Measurements from ENCODE around the gene DNAH17. TPM values are rescaled to one million over a fixed set of nuclear protein-coding genes. Genes with fewer than 3 reads are reported as not detected.

The DNAH17 gene
- total RNA-seq, 5 donors from 2014 or later (not counting 1 experiment from before 2014, with no cell fraction given), result 0.33 to 1.2 (median 1.1) TPM

DNA sequence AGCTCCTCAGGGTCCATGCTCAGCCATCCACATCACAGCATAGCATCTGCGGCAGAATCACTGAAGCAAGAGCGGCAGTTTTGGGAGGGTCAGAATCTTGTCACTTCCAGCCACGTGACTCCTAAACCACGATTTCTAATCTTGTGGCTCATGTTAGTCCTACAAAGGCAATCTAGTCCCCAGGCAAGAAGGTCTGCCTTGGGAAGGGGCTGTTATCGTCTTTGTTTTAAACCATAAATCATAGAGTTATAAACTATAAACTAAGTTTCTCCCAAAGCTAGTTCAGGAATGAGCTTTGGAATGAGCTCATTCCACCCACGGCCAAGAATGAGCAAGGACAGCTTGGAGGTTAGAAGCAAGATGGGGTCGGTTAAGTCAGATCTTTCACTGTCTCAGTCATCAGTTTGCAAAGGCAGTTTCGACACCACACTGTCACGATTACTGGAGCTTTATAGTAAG lies 20.8 kb upstream of the DNAH17 start:
- no peaks in the 10 kb centered on the region for H3K4me1 Mint-ChIP-seq
- H3K36me3 ChIP-seq (ENCODE audit: control insufficient read depth in 2 of 2, extremely low read depth in 1 of 2, insufficient read depth in 1 of 2, low read length in 1 of 2), result no peaks in the 10 kb centered on the region
- H3K4me3 ChIP-seq (ENCODE audit: control insufficient read depth in 1 of 2, extremely low read depth in 1 of 2, low read length in 1 of 2), result no peak overlapping the region
- no peaks in the 10 kb centered on the region for H3K36me3 Mint-ChIP-seq
- no peak overlapping the region for H3K27ac Mint-ChIP-seq
- no peak overlapping the region for H3K4me3 Mint-ChIP-seq
- no peaks in the 10 kb centered on the region for H3K4me1 ChIP-seq (ENCODE audit: control insufficient read depth in 1 of 2, extremely low read depth in 1 of 2, insufficient read depth in 2 of 2, low read length in 2 of 2)
- 77% methylated on average over 4 of the region's 9 CpGs for WGBS (ENCODE audit: insufficient coverage)
- H3K9me3 ChIP-seq, result no peaks in the 10 kb centered on the region
- no peaks in the 10 kb centered on the region for H3K9me3 Mint-ChIP-seq
- H3K27me3 ChIP-seq (replicated peaks in 1 of 2; ENCODE audit: control insufficient read depth in 2 of 2, extremely low read depth in 1 of 2, insufficient read depth in 2 of 2, low read length in 1 of 2), result peaks cover 0 to 30% of the 10 kb centered on the region in 2 experiments
- no peak overlapping the region for H3K27ac ChIP-seq (ENCODE audit: low read length)
- CTCF ChIA-PET, result interaction anchor here (0.5 to 0.6 kb wide), 2 partner anchors 16 to 119 kb away, joined by 3 read pairs; no protein-coding TSS in a partner anchor
- H3K27me3 Mint-ChIP-seq, result peaks cover 0 to 6% of the 10 kb centered on the region in 2 donors
- POLR2A ChIA-PET, result interaction anchor here in 1 of 2 donors (0.7 kb wide), 1 partner anchor 158 kb away, joined by 11 read pairs; no protein-coding TSS in a partner anchor
- DNase-seq, result no peak
- ATAC-seq (replicated peaks in 1 of 4), result no peak

DNA sequence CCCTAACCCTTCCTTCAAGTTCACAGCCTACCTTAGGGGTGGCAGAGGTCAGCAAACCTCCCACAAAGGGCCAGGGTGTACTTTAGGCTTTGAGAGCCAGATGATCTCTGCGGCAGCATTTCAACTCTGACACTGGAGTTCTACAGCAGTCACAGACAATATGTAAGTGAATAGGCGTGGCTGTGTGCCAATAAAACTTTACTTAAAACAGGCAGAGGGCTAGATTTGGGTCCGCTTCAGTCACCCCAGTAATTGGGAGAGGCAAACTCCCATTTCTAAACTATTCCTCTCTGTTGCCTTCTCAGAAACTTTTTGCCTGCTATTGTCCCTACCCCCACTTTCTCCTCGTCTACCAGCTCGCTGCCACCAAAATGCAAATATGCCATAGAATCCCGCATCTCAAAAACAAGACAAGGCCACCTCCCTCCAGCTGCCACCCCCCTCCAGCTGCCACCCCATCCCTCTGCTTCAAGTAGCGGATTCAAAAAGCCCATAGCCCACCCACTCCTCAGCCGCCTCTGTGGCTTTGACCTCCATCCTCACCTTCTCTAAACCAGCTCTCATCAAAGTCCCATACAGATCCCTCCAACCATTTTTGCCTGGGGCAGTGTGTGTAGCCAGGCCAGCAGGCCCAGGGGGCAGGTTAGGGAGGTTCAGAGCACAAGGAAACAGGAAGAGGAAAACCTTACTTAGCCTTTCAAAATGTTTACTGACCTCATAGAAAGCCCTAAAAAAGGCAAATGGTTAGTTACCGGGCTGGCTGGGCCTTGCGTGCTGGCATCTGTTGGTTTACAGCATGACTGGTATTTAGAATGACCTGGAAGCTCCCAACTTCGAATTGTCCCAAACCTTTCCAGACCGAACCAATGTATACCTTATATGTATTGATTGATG lies 19.9 kb upstream of the DNAH17 start:
- Mint-ChIP-seq H3K4me3 (no peak overlapping the region), H3K36me3 (no peaks in the 10 kb centered on the region), H3K27me3 (peaks cover 0 to 8% of the 10 kb centered on the region in 2 donors), H3K27ac (no peak overlapping the region), H3K4me1 (peaks cover 4 to 5% (median 4%) of the 10 kb centered on the region in 3 donors), H3K9me3 (no peaks in the 10 kb centered on the region)
- H3K27ac ChIP-seq (ENCODE audit: low read length), result no peak overlapping the region
- H3K4me1 ChIP-seq (ENCODE audit: control insufficient read depth in 1 of 2, extremely low read depth in 1 of 2, insufficient read depth in 2 of 2, low read length in 2 of 2), result peaks cover 0 to 5% of the 10 kb centered on the region in 2 experiments
- no peaks in the 10 kb centered on the region for H3K36me3 ChIP-seq (ENCODE audit: control insufficient read depth in 2 of 2, extremely low read depth in 1 of 2, insufficient read depth in 1 of 2, low read length in 1 of 2)
- ATAC-seq (replicated peaks in 1 of 4) (no peak), DNase-seq (no peak)
- ChIA-PET CTCF (interaction anchor here in 1 of 2 donors (0.5 kb wide), 1 partner anchor 118 kb away, joined by 3 read pairs; no protein-coding TSS in a partner anchor), POLR2A (no interaction called here)
- H3K27me3 ChIP-seq (replicated peaks in 1 of 2; ENCODE audit: control insufficient read depth in 2 of 2, extremely low read depth in 1 of 2, insufficient read depth in 2 of 2, low read length in 1 of 2), result peaks cover 0 to 25% of the 10 kb centered on the region in 2 experiments
- no peaks in the 10 kb centered on the region for H3K9me3 ChIP-seq
- 93% methylated on average over 4 of the region's 12 CpGs for WGBS (ENCODE audit: insufficient coverage)
- H3K4me3 ChIP-seq (ENCODE audit: control insufficient read depth in 1 of 2, extremely low read depth in 1 of 2, low read length in 1 of 2), result no peak overlapping the region

DNA sequence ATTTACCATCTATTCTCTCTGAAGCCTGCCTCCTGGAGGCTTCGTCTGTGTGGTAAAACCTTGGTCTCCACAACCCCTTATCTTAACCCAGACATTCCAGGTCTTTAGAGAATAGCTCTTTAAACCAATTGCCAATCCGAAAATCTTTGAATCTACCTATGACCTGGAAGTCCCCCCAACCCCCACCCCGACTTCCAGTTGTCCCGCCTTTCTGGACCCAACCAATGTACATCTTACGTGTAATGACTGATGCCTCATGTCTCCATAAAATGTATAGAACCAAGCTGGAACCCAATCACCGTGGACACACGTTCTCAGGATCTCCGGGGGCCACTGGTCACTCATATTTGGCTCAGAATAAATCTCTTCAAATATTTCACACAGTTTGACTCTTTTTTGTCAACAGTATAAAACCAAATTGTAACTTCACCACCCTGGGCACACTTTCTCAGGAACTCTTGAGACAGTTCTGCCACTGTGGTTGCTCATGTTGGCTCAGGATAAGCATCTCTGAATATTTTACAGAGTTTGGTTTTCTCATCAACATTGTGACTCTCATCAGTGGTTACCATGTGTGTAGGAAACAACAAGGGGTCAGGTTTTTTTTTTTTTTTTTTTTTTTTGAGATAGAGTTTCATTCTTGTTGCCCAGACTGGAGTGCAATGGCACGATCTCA lies 18.1 kb upstream of the DNAH17 start:
- ChIA-PET CTCF (no interaction called here), POLR2A (no interaction called here)
- Mint-ChIP-seq H3K4me1 (peaks cover 6 to 8% (median 7%) of the 10 kb centered on the region in 3 donors), H3K27ac (no peak overlapping the region), H3K4me3 (no peak overlapping the region), H3K9me3 (no peaks in the 10 kb centered on the region), H3K36me3 (no peaks in the 10 kb centered on the region), H3K27me3 (peaks cover 0 to 8% of the 10 kb centered on the region in 2 donors)
- H3K4me1 ChIP-seq (ENCODE audit: control insufficient read depth in 1 of 2, extremely low read depth in 1 of 2, insufficient read depth in 2 of 2, low read length in 2 of 2), result peaks cover 0 to 9% of the 10 kb centered on the region in 2 experiments
- DNase-seq (no peak), ATAC-seq (replicated peaks in 1 of 4) (no peak)
- 89% methylated on average over 8 of the region's 9 CpGs for WGBS (ENCODE audit: insufficient coverage)
- no peak overlapping the region for H3K27ac ChIP-seq (ENCODE audit: low read length)
- no peak overlapping the region for H3K4me3 ChIP-seq (ENCODE audit: control insufficient read depth in 1 of 2, extremely low read depth in 1 of 2, low read length in 1 of 2)
- H3K9me3 ChIP-seq, result no peaks in the 10 kb centered on the region
- H3K27me3 ChIP-seq (replicated peaks in 1 of 2; ENCODE audit: control insufficient read depth in 2 of 2, extremely low read depth in 1 of 2, insufficient read depth in 2 of 2, low read length in 1 of 2), result peaks cover 0 to 29% of the 10 kb centered on the region in 2 experiments
- no peaks in the 10 kb centered on the region for H3K36me3 ChIP-seq (ENCODE audit: control insufficient read depth in 2 of 2, extremely low read depth in 1 of 2, insufficient read depth in 1 of 2, low read length in 1 of 2)

DNA sequence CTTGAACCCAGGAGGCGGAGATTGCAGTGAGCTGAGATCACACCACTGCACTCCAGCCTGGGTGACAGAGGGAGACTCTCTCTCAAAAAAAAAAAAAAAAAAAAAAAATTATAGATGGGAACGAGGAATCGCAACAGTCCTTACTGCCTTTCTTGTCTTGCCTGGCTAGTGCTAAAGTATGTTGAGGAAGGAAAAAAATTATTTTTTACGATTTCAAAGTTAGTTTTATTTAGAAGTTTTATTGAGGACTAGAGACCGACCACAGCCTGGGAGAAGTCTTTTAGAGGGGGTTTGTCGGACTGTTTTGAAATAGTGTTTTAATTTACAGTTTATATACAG lies 15.8 kb upstream of the DNAH17 start:
- ChIA-PET POLR2A (no interaction called here), CTCF (no interaction called here)
- Histone ChIP-seq H3K27me3 (replicated peaks in 1 of 2; ENCODE audit: control insufficient read depth in 2 of 2, extremely low read depth in 1 of 2, insufficient read depth in 2 of 2, low read length in 1 of 2) (peaks cover 0 to 30% of the 10 kb centered on the region in 2 experiments), H3K27ac (ENCODE audit: low read length) (no peak overlapping the region), H3K9me3 (no peaks in the 10 kb centered on the region), H3K4me1 (ENCODE audit: control insufficient read depth in 1 of 2, extremely low read depth in 1 of 2, insufficient read depth in 2 of 2, low read length in 2 of 2) (peaks cover 0 to 9% of the 10 kb centered on the region in 2 experiments), H3K36me3 (ENCODE audit: control insufficient read depth in 2 of 2, extremely low read depth in 1 of 2, insufficient read depth in 1 of 2, low read length in 1 of 2) (no peaks in the 10 kb centered on the region), H3K4me3 (ENCODE audit: control insufficient read depth in 1 of 2, extremely low read depth in 1 of 2, low read length in 1 of 2) (no peak overlapping the region)
- Mint-ChIP-seq H3K27ac (no peak overlapping the region), H3K9me3 (no peaks in the 10 kb centered on the region), H3K27me3 (peaks cover 0 to 6% of the 10 kb centered on the region in 2 donors), H3K4me1 (peaks cover 6 to 8% (median 7%) of the 10 kb centered on the region in 3 donors), H3K36me3 (no peaks in the 10 kb centered on the region), H3K4me3 (no peak overlapping the region)
- DNase-seq, result no peak
- 87% methylated on average over 3 of the region's 6 CpGs for WGBS (ENCODE audit: insufficient coverage)
- ATAC-seq (replicated peaks in 1 of 4), result no peak

DNA sequence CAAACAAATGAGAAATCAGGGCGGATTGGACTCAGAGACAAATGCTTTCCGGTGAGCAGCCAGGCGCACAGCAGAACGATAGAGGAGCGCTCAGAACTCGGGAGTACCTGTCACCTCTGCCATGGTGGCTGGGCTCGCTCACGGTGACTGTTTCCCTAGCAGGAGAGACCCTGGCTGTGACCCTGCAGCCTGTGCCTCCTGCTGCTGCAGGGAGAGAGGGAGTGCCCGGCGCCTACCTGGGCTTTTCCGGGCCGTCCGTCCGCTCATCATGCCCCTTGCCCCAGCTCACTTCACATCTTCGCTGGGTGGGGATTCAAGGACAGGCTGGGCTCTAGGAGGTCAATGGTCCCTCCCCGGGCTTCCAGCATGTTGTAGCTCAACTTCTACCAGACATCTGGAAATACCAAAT lies 14.1 kb upstream of the DNAH17 start:
- Mint-ChIP-seq H3K9me3 (no peaks in the 10 kb centered on the region), H3K4me1 (peaks cover 6 to 8% (median 7%) of the 10 kb centered on the region in 3 donors), H3K27me3 (peaks cover 0 to 2% of the 10 kb centered on the region in 2 donors), H3K27ac (no peak overlapping the region), H3K4me3 (no peak overlapping the region), H3K36me3 (no peaks in the 10 kb centered on the region)
- ATAC-seq (replicated peaks in 1 of 4), result no peak
- ChIA-PET POLR2A (no interaction called here), CTCF (no interaction called here)
- H3K4me1 ChIP-seq (ENCODE audit: control insufficient read depth in 1 of 2, extremely low read depth in 1 of 2, insufficient read depth in 2 of 2, low read length in 2 of 2), result peaks cover 0 to 9% of the 10 kb centered on the region in 2 experiments
- WGBS (ENCODE audit: insufficient coverage), result 95% methylated on average over 10 of the region's 16 CpGs
- no peak overlapping the region for H3K27ac ChIP-seq (ENCODE audit: low read length)
- H3K27me3 ChIP-seq (replicated peaks in 1 of 2; ENCODE audit: control insufficient read depth in 2 of 2, extremely low read depth in 1 of 2, insufficient read depth in 2 of 2, low read length in 1 of 2), result peaks cover 0 to 29% of the 10 kb centered on the region in 2 experiments
- no peak overlapping the region for H3K4me3 ChIP-seq (ENCODE audit: control insufficient read depth in 1 of 2, extremely low read depth in 1 of 2, low read length in 1 of 2)
- H3K9me3 ChIP-seq, result no peaks in the 10 kb centered on the region
- no peaks in the 10 kb centered on the region for H3K36me3 ChIP-seq (ENCODE audit: control insufficient read depth in 2 of 2, extremely low read depth in 1 of 2, insufficient read depth in 1 of 2, low read length in 1 of 2)
- no peak for DNase-seq

DNA sequence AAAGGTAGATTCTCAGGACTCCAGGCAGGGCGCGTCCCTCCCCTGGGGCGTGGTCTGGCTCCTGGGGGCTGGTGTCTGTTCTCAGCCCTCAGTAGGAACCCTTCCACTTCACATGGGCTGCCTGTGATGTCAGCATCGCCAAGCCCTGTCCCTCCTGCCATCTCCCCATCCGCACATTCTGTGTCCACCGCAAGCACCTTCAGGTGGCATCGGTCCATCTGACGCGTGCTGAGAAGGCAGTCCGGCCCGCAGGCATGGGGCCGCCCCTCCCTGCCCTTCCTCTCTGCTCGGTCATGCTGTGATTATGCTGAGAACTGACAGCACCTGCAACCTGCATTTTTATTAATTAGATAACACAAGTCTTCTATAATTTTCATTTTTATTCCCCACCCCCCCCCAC lies 12.7 kb upstream of the DNAH17 start:
- ATAC-seq (replicated peaks in 1 of 4) (no peak), DNase-seq (no peak)
- peaks cover 6 to 8% (median 7%) of the 10 kb centered on the region in 3 donors for H3K4me1 Mint-ChIP-seq
- H3K9me3 Mint-ChIP-seq, result no peaks in the 10 kb centered on the region
- H3K4me3 ChIP-seq (ENCODE audit: control insufficient read depth in 1 of 2, extremely low read depth in 1 of 2, low read length in 1 of 2), result no peak overlapping the region
- 92% methylated on average over 9 of the region's 13 CpGs for WGBS (ENCODE audit: insufficient coverage)
- peaks cover 0 to 9% of the 10 kb centered on the region in 2 experiments for H3K4me1 ChIP-seq (ENCODE audit: control insufficient read depth in 1 of 2, extremely low read depth in 1 of 2, insufficient read depth in 2 of 2, low read length in 2 of 2)
- H3K4me3 Mint-ChIP-seq, result no peak overlapping the region
- ChIA-PET POLR2A (no interaction called here), CTCF (no interaction called here)
- peaks cover 0 to 9% of the 10 kb centered on the region in 2 donors for H3K27me3 Mint-ChIP-seq
- H3K27ac ChIP-seq (ENCODE audit: low read length), result no peak overlapping the region
- H3K9me3 ChIP-seq, result no peaks in the 10 kb centered on the region
- H3K27me3 ChIP-seq (replicated peaks in 1 of 2; ENCODE audit: control insufficient read depth in 2 of 2, extremely low read depth in 1 of 2, insufficient read depth in 2 of 2, low read length in 1 of 2), result peaks cover 0 to 33% of the 10 kb centered on the region in 2 experiments
- no peaks in the 10 kb centered on the region for H3K36me3 ChIP-seq (ENCODE audit: control insufficient read depth in 2 of 2, extremely low read depth in 1 of 2, insufficient read depth in 1 of 2, low read length in 1 of 2)
- H3K36me3 Mint-ChIP-seq, result no peaks in the 10 kb centered on the region
- H3K27ac Mint-ChIP-seq, result no peak overlapping the region

Measured in T-cell (primary cell).